OCI-M1 (cell line): ENCODE data around the gene GPR15LG.

Source experiments
- DNase-seq: peaks from one replicate; lab custom pipeline; 2025; lab: John Stamatoyannopoulos, UW

The GPR15LG gene

GRCh38 chr10:84173501-84173929 lies at the start of gene GPR15LG:
Gene GPR15LG (plus strand): TSS chr10:84173801. CDS start chr10:84173852, 51 bp downstream.
- no peak for DNase-seq

GRCh38 chr10:84125910-84126784 lies 47.5 kb upstream of the GPR15LG start:
- peak; percentile 11 for DNase-seq

GRCh38 chr10:84126785-84127167 lies 46.8 kb upstream of the GPR15LG start:
- no peak for DNase-seq

- peak; percentile 14 for DNase-seq
These were observed 37.8 kb upstream of the GPR15LG start for GRCh38 chr10:84135836-84136235.

GRCh38 chr10:84137811-84138210 lies 35.8 kb upstream of the GPR15LG start:
- DNase-seq: no peak

GRCh38 chr10:84138478-84139125 lies 35.0 kb upstream of the GPR15LG start:
- DNase-seq: peak; percentile 80

- peak; percentile 99 for DNase-seq
These were observed 34.2 kb upstream of the GPR15LG start, which contains the start of gene GHITM for GRCh38 chr10:84139126-84140035. Gene GHITM (plus strand): TSS chr10:84139509. CDS start chr10:84141501, 1,992 bp downstream.

GRCh38 chr10:84140036-84140379 lies 33.6 kb upstream of the GPR15LG start:
- peak; percentile 76 for DNase-seq

- no peak for DNase-seq
These were observed 26.3 kb upstream of the GPR15LG start for GRCh38 chr10:84147347-84147746.

- peak; percentile 63 for DNase-seq
These were observed 25.5 kb upstream of the GPR15LG start for GRCh38 chr10:84148006-84148597.

GRCh38 chr10:84149854-84150253 lies 23.7 kb upstream of the GPR15LG start:
- DNase-seq: no peak

GRCh38 chr10:84152769-84153168 lies 20.8 kb upstream of the GPR15LG start:
- DNase-seq: no peak

- DNase-seq: no peak
These were observed 18.1 kb upstream of the GPR15LG start for GRCh38 chr10:84155521-84155920.

- DNase-seq: no peak
These were observed 17.6 kb upstream of the GPR15LG start for GRCh38 chr10:84156009-84156408.

- DNase-seq: peak; percentile 11
These were observed 16.8 kb upstream of the GPR15LG start for GRCh38 chr10:84156768-84157167.

- DNase-seq: no peak
These were observed 15.5 kb upstream of the GPR15LG start for GRCh38 chr10:84158061-84158460.

- DNase-seq: peak; percentile 23
These were observed 15.1 kb upstream of the GPR15LG start for GRCh38 chr10:84158550-84158949.

- DNase-seq: peak; percentile 9
These were observed 14.4 kb upstream of the GPR15LG start for GRCh38 chr10:84159076-84159685.

GRCh38 chr10:84160663-84161362 lies 12.8 kb upstream of the GPR15LG start:
- DNase-seq: no peak

GRCh38 chr10:84163996-84164395 lies 9.6 kb upstream of the GPR15LG start:
- DNase-seq: no peak

GRCh38 chr10:84164442-84164841 lies 9.2 kb upstream of the GPR15LG start:
- no peak for DNase-seq
